ENCODE data around the gene MEMO1.
A peak's percentile ranks its signal among the peaks of the same experiment; 100 is the strongest.
"Not testable (repeated sequence)": the region's sequence is repeated elsewhere in the genome, so short reads cannot be mapped to it uniquely, and the experiment has no call there.

Gene MEMO1

GRCh38 chr2:31997653-31998052, 13.2 kb downstream of the MEMO1 start:
- no peak for DNase-seq

GRCh38 chr2:31996571-31997150, 14.1 kb downstream of the MEMO1 start:
- DNase-seq: no peak

DNA sequence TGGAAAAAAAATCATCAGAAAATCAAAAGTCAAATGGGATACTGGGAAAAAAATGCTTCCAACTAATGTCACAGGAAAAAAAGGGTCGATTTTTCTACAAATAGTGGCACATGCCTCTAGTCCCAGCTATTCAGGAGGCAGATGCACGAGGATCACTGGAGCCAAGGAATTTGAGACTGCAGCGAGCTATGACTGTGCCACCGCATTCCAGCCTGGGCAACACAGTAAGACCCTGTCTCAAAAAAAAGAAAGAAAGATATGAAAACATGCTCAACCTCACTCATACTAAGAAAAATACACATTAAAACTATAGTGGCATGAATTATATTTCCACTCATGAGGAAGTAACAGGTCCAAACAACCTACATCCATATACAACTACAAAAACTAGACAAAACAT, 17.9 kb downstream of the MEMO1 start:
- no peak for DNase-seq

DNA sequence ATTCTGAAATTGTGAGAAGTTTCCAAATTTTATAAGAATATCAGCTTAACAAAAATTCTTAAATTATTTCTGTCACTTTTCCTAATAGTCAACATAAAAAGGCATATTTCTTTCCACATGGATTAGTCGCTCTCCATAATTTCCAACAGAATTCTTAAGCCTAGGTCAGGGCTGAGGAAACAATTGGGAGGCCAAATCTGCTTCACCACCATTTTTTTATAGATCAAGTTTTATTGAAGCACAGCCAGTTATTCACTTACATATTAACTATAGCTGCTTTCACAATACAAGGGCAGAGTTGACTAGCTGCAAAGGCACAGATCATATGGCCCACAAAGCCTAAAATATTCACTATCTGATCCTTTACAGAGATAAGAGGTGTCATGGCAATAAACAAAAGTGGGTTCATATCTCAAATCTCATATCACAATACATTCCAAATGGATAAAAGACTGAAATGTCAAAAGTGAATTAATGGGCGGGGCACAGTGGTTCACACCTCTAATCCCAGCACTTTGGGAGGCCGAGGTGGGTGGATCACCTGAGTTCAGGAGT, 18.7 kb downstream of the MEMO1 start:
- no peak for DNase-seq

DNA sequence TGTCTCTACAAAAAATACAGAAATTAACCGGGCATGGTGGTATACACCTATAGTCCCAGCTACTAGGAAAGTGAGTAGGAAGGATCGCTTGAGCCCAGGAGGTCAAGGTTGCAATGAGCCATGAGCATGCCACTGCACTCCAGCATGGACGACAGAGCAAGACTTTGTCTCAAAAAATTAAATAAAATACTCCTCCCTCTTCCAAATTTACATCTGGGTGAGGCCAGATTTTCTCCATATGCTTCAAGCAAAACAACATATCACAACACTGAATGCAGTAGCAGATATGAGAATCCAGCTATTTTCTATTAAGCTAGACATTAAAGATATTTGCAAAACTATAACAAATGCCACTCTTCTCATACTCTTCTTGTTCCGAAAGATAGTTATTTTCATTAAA, 20.9 kb downstream of the MEMO1 start:
- no peak for DNase-seq

GRCh38 chr2:31987454-31988220, 23.2 kb downstream of the MEMO1 start:
- no peak for DNase-seq

- DNase-seq: no peak
Observed at GRCh38 chr2:31986906-31987305, 23.9 kb downstream of the MEMO1 start.

DNA sequence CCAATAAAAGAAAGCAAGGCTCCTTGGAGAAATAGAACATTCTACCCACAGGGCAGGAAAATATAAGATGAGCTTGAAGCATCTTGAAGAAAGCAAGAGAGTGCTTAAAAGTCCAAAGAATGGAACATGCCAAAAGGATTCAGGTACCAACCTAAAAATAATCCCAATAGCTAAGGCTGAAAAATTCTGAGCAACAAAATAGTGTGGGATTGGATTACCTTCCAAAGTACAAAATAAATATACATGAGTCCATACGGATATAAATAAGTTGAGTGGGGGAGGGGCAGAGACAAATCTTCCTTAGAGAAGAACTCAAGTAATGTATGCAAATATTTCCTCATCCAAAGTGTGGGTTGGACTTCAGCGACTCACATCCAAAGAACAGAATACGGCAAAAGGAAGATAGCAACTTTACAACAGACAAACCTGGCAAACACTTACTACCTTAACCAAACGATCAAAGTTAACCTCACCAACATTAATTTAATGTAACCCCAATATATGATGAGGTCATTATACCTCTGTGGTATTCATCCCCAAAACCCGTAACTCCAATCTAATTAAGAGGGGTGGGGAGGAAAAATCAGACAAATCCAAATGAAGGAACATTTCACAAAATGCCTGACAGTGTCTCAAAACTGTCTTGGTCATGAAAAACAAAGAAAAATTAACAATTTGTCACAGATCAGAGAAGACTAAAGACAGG, 26.9 kb downstream of the MEMO1 start:
- no peak for DNase-seq

GRCh38 chr2:31980674-31981356, 30.0 kb downstream of the MEMO1 start:
- no peak for DNase-seq

DNA sequence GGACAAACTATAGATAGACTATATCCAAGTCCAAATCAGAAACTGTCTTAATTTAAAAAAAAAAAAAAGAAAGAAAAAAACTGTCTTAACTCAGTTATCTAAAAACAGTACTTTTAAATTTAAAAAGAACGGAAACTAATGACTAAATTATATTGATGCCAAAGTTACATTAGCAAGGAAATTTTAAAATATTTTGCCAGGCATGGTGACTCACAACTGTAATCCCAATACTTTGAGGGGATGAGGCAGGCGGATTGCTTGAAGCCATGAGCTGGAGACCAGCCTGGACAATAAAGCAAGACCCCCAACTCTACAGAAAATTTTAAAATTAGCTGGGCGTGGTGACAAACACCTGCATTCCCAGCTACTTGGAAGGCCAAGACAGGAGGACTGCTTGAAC, 30.9 kb downstream of the MEMO1 start:
- no peak for DNase-seq

GRCh38 chr2:31979018-31979417, 31.8 kb downstream of the MEMO1 start:
- DNase-seq: no peak

- DNase-seq: no peak
Observed at GRCh38 chr2:31978436-31978835, 32.4 kb downstream of the MEMO1 start.

- no peak for DNase-seq
Observed at GRCh38 chr2:31973665-31974064, 37.1 kb downstream of the MEMO1 start.

DNA sequence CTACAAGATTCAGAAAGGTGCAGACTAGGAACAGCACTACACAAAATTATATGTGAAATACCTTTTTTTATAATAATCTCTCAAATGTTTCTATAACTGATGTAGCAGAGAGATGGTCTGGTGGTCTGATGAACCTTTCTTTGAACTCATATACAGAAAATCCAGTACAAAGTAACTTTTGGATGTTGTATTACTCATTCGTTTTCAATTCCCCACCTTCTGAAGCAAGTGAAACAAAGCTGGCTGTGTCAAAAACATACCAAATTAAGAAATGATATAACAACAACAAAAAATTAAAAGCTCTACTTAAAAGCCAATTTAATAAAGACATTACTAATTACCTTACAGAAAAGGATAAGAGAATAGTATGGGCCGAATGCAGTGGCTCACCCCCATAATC, 38.7 kb downstream of the MEMO1 start:
- no peak for DNase-seq

- no peak for DNase-seq
Observed at GRCh38 chr2:31969178-31969577, 41.6 kb downstream of the MEMO1 start.

DNA sequence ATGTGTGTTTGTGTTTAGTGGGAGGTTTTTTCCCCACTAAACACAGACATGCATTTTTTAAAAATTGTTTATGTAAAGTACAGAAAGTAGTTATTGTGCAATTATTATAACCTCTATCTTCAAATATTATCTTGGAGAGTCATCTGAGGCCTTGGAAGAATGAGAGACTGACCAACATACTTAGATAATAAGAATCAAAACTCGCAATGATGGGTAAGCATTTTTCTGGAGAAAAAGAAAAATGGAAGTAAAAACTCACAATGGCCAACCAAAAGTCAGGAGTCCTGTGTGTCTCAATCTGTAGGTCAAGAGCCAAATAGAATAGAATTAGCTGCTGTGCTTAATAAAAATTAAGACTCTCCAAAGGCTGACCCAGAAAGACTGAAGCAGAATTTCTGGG, 43.0 kb downstream of the MEMO1 start:
- no peak for DNase-seq

DNA sequence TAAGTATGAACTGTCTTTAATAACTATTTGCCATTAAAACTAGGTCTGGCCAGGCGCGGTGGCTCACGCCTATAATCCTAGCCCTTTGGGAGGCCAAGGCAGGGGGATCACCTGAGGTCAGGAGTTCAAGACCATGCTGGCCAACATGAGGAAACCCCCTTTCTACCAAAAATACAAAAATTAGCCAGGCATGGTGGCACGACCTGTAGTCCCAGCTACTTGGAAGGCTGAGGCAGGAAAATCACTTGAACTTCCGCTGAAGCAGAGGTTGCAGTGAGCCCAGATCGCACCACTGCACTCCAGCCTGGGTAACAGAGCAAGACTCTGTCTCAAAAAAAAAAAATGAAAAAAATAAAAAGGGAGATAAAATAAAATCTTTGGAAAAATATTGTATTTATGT, 44.4 kb downstream of the MEMO1 start:
- DNase-seq: not testable (repeated sequence)

DNA sequence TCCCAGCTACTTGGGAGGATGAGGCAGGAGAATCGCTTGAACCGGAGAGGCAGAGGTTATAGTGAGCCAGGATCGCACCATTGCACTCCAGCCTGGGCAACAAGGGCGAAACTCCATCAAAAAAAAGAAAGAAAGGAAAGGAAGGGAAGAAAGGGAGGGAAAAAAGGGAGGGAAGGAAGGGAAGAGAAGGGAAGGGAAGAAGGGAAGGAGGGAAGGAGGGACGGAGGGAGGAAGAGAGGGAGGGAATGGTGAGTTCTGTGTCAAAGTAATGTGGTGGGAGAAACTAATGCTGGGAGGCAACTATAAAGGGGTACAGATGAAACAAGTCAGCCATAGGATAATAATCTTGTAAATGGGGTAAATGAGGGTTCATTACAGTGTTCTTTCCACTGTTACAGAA, 45.7 kb downstream of the MEMO1 start:
- DNase-seq: no peak

DNA sequence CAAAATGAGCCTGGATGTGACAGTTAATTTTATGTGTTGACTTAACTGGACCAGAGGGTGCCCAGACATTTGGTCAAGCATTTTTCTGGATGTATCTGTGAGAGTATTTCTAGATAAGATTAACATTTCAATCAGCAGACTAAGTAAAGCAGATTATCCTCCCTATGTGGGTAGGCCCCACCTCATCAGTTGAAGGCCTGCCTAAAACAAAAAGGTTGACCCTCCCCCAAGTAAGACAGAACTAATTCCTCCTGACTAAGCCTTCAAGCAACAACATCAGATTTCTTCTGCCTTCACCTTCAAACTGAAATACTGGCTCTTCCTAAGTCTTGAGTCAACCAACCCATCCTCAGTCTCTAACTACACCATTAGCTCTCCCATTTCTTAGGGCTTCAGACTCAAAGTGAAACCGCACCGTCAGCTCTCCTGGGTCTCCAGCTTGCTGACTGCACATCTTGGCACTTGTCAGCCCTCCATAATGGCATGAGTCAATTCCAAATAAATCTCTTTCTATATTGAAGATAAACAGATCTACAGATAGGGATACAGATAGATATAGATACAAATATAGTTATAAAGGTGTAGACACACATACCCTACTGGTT, 47.9 kb downstream of the MEMO1 start:
- peak; percentile 65 for DNase-seq

DNA sequence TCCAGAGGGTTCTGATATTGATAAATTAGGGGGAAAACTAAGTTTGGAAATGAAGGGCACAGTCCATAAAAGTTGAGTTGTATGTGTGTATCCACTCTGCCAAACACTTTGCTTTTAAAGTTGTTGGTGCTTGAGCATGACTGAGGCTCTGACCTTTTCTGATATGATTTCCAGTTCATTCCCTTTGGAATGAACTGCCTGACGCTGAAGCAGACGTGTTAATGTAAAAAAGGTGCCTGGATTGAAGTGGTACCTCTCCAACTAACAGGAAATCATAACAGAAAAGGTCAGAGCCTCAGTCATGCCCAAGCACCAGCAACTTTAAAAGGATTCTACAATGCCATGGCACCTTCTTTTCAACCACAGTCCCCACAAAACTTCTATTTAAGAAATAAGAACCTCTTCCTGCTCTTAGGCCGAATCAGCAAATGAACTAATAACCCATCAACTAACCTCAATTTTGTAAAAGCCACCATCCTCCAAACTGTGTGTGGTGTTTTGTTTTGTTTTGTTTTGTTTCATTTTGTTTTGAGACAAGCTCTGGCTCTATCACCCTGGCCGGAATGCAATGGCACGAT, 52.6 kb downstream of the MEMO1 start:
- DNase-seq: no peak

DNA sequence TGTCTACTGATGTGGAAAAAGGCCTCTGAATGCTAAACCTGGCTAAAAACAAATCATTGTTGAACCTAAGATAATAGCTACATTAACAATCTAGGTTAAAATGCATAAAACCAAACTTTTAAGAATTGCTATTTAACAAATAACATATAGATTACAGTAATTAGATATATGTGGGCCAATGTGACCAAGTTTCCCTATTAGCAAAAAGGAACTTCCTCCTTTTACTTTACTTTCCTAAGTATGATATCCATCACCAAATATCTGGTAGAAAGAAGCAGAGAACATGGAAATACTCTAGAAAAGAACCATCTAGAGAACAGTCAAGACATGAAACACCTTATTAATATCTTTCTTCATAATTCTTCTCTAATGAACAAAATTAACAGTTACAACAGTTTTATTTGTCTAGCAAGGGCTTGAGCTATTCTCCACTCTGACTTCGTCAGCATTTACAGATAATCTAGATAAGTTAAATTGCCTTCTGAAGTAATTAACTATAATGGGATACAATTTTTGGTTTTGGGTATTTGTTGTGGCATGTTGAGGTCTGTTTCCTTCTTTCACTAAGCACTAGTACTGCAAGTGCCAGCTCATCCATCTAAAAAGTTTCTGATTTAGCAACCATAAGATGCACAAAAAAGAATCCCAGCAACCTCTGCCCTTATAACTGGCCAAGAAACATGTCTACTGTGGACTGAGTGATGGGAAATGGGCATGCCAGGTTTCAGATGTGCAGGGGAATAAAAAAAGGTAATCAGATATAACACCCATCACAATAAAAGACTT, 53.3 kb downstream of the MEMO1 start:
- no peak for DNase-seq

DNA sequence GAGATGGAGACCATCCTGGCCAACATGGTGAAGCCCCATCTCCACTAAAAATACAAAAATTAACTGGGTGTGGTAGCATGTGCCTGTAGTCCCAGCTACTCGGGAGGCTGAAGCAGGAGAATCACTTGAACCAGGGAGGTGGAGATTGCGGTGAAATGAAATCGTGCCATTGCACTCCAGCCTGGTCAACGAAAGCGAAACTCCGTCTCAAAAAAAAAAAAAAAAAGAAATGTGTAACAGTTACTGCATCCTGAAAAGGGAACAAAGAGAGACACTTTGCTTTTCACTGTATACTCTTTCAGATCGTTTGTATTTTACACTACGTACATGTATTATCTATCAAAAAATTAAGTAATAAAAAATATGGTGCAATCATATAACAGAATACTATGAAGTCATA, 53.9 kb downstream of the MEMO1 start:
- DNase-seq: not testable (repeated sequence)

All from stimulated activated CD8-positive, alpha-beta memory T cell treated with anti-CD3 and anti-CD28 coated beads, Interleukin-4, amount 100 ng/mL, for 48 hours (primary cell).